Left ventricle myocardium inferior (tissue), 1 donor: ENCODE data around the gene CSRNP2. TPM values are rescaled to one million over a fixed set of nuclear protein-coding genes. Genes with fewer than 3 reads are reported as not detected.
A peak's percentile ranks its signal among the peaks of the same experiment; 100 is the strongest.

Experiments
- DNase-seq: peaks from one replicate; pipeline ENCODE4 v3.0.0-alpha.2; 2020
- H3K27ac ChIP-seq: fragments of 200-600 bp; replicated peaks from 2 replicates; pipeline ENCODE4 v1.8.0; 2021
- H3K27me3 ChIP-seq: fragments of 200-600 bp; 2 replicates; pipeline ENCODE4 v1.8.0; 2021; ENCODE audit warnings: low read depth
- H3K36me3 ChIP-seq: fragments of 200-600 bp; 2 replicates; pipeline ENCODE4 v1.8.0; 2021
- H3K4me1 ChIP-seq: fragments of 200-600 bp; 2 replicates; pipeline ENCODE4 v1.8.0; 2021
- H3K4me3 ChIP-seq: fragments of 200-600 bp; 2 replicates; pipeline ENCODE4 v1.8.0; 2021; ENCODE audit warnings: mild to moderate bottlenecking, moderate library complexity
- H3K9me3 ChIP-seq: fragments of 200-600 bp; replicated peaks from 2 replicates; pipeline ENCODE4 v1.8.0; 2021
- CTCF ChIP-seq: fragments of 200-600 bp; IDR thresholded peaks from 2 replicates; pipeline ENCODE4 v1.8.0; 2021; ENCODE audit warnings: antibody characterized with exemption, mild to moderate bottlenecking, borderline replicate concordance
- intact Hi-C: fragments of 100-400 bp; cut with micrococcal nuclease; formaldehyde crosslinking; loops from one replicate; pipeline ENCODE4 v1.11.0; 2022
- long read RNA-seq: library from polyadenylated mRNA; unstranded; transcript quantifications from one replicate; pipeline ENCODE4 v2.0.0, GENCODE V29; 2021
- total RNA-seq: library from RNA; stranded (reverse); fragmentation: NEBNext Ultra II Directional; extraction: Animal tissue kit (Norgen Biotek cat#: 25700); gene quantifications from one replicate; pipeline ENCODE4 v1.2.1, GENCODE V29; 2021
- donor health status: DM: no; HTN: yes; CAD: no; lungs with severe emphysema.

CSRNP2 gene
- total RNA-seq, result 21.8 TPM
- long read RNA-seq, full-length matches to known transcripts, result 1 of 16 reads
- long read RNA-seq, partial matches to known transcripts, result 12 of 16 reads
- long read RNA-seq, other reads (novel, unspliced or antisense), result 3 of 16 reads

DNA sequence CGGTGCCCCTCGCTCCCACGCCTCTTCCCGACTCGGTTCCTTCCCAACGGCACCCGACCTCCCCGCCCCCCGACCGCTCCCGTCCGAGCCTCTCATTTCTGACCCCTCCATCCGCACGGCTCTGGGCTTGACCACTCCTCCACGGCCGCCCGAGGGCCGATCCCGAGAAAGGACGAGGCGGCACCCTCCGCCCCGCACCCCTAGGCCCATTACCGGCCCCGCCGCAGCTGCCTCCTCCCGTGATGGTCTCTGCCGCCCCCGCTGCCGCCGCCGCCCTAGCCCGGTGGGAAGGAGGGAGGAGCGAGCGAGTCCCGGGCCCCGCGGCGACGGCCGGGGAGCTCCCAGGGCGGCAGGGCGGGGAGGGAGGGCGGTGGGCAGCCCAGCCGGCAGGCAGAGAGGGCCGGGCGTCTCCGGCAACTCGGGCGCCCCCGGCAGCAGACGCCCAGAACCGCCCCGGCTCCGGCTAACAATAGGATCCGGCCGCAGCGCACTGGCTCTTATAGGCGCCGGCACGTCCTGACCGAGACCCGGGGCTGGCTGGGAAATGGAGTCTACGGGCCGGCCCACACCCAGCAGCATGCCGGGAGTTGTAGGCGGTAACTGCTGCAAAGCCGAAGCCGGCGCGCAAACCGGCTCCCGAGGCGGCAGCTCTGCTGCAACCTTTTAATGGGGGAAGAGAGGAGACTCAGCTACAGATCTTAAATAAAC is at the start of gene CSRNP2:
TSS of gene CSRNP2 (minus strand) at position 471 of the 708 bp plus-strand sequence. CDS start 7,035 bp downstream, outside the sequence.
- Histone ChIP-seq H3K9me3 (no peaks in the 10 kb centered on the region), H3K4me1 (peaks cover 31% of the 10 kb centered on the region), H3K27me3 (no peaks in the 10 kb centered on the region), H3K36me3 (no peaks in the 10 kb centered on the region), H3K27ac (peak within 1 kb of the TSS; percentile 97), H3K4me3 (peak within 1 kb of the TSS; percentile 91)
- peak; percentile 98 for DNase-seq
- intact Hi-C loops, result no loop called here
- no peak for TF ChIP-seq CTCF

GRCh38 chr12:51132693-51133092 is 49.3 kb upstream of the CSRNP2 start:
- Histone ChIP-seq H3K27me3 (no peaks in the 10 kb centered on the region), H3K4me1 (no peaks in the 10 kb centered on the region), H3K9me3 (no peaks in the 10 kb centered on the region), H3K4me3 (no peak overlapping the region), H3K36me3 (peaks cover under 1% of the 10 kb centered on the region), H3K27ac (no peak overlapping the region)
- DNase-seq, result no peak
- TF ChIP-seq CTCF, result no peak
- intact Hi-C loops, result no loop called here

GRCh38 chr12:51131745-51132521 is 48.5 kb upstream of the CSRNP2 start:
- intact Hi-C loops, result no loop called here
- H3K27ac ChIP-seq, result no peak overlapping the region
- no peaks in the 10 kb centered on the region for H3K4me1 ChIP-seq
- no peak for TF ChIP-seq CTCF
- no peaks in the 10 kb centered on the region for H3K9me3 ChIP-seq
- no peak for DNase-seq
- no peak overlapping the region for H3K4me3 ChIP-seq
- no peaks in the 10 kb centered on the region for H3K27me3 ChIP-seq
- H3K36me3 ChIP-seq, result no peaks in the 10 kb centered on the region

- no peak overlapping the region for H3K4me3 ChIP-seq
- no peak for TF ChIP-seq CTCF
- DNase-seq, result no peak
- H3K27ac ChIP-seq, result no peak overlapping the region
- intact Hi-C loops, result no loop called here
- no peaks in the 10 kb centered on the region for H3K9me3 ChIP-seq
- H3K27me3 ChIP-seq, result no peaks in the 10 kb centered on the region
- H3K4me1 ChIP-seq, result no peaks in the 10 kb centered on the region
- peaks cover 10% of the 10 kb centered on the region for H3K36me3 ChIP-seq
These were observed 45.5 kb upstream of the CSRNP2 start for GRCh38 chr12:51128919-51129318.

DNA sequence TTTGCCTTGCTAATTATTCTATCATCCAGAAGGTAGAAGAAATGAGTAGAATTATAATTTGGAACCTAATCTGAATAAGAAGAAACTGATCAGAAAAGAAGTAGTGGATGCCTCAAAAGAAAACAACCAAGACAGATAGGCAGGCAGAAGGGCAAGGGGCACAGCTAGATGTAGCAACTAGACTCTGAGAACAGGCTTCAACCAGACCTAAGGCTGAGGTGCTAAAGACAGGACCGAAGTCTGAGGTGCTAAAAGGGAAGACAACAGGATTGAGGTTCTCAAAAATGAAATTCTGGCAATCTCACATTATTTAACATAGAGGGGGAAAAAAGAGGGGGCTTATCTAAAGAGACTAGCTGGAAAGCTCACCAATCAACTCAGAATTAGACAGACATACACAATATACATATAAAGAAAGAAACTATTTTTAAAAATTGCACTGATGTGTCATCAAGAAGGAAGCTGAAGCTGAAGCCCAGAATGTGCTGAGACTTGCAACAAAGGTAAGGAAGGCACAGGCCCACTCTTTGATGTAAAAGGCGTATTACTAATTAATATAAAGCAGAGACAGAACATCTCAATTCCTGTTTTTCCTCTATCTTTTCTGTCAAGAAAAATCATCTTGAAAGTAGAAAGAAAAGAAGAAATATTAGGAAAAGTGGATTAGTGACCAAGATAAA is 43.8 kb upstream of the CSRNP2 start:
- intact Hi-C loops, result no loop called here
- DNase-seq, result no peak
- peaks cover 4% of the 10 kb centered on the region for H3K4me1 ChIP-seq
- H3K27me3 ChIP-seq, result no peaks in the 10 kb centered on the region
- H3K4me3 ChIP-seq, result no peak overlapping the region
- H3K27ac ChIP-seq, result no peak overlapping the region
- no peaks in the 10 kb centered on the region for H3K9me3 ChIP-seq
- H3K36me3 ChIP-seq, result peaks cover 10% of the 10 kb centered on the region
- TF ChIP-seq CTCF, result no peak
